ENCODE results near the gene PDE6H. TPM values are rescaled to one million over a fixed set of nuclear protein-coding genes. Genes with fewer than 3 reads are reported as not detected.

The PDE6H gene
- polyA plus RNA-seq, 1 of the 3 experiments (the other 2 are of a cell fraction), result not detected

GRCh38 chr12:14958361-14959125 lies 14.3 kb upstream of the PDE6H start:
- Histone ChIP-seq H4K20me1 (ENCODE audit: insufficient read depth) (no peaks in the 10 kb centered on the region), H3K4me3 (ENCODE audit: low read depth in 2 of 2, low read length in 1 of 2) (peak overlapping the region in 1 of 2 experiments; percentile 0; a peak in 2 of 4 replicates), H3K27ac (ENCODE audit: low read depth in 2 of 2, low read length in 1 of 2) (peak overlapping the region; percentile 9 to 94; a peak in 3 of 4 replicates), H3K9me2 (no peaks in the 10 kb centered on the region), H3K9ac (peak overlapping the region; percentile 45), H3K79me2 (ENCODE audit: insufficient read depth) (peaks cover 78% of the 10 kb centered on the region), H2AFZ (ENCODE audit: low read depth) (no peak overlapping the region), H3K9me3 (no peaks in the 10 kb centered on the region), H3K27me3 (ENCODE audit: insufficient read depth) (no peaks in the 10 kb centered on the region), H3K36me3 (replicated peaks in 1 of 2; ENCODE audit: control insufficient read depth in 1 of 2, insufficient read depth in 2 of 2, low read length in 1 of 2) (no peaks in the 10 kb centered on the region), H3K4me1 (ENCODE audit: control insufficient read depth in 1 of 2, insufficient read depth in 2 of 2, low read depth in 1 of 2, low read length in 1 of 2) (peaks cover 8 to 43% of the 10 kb centered on the region in 2 experiments), H3F3A (replicated peaks; ENCODE audit: insufficient read depth) (peaks cover 39% of the 10 kb centered on the region), H3K4me2 (peak overlapping the region; percentile 82)
- TF ChIP-seq SIN3A (IDR thresholded peaks at IDR 0.05; ENCODE audit: borderline replicate concordance, low read depth, low read length) (no peak), TEAD4 (IDR thresholded peaks at IDR 0.05; ENCODE audit: borderline replicate concordance, insufficient read depth) (no peak), ELF1 (IDR thresholded peaks at IDR 0.05) (no peak), NRF1 (IDR thresholded peaks at IDR 0.05; ENCODE audit: low read depth, low read length) (no peak), NFIC (IDR thresholded peaks at IDR 0.05; ENCODE audit: borderline replicate concordance) (peak; percentile 17; the same call in 1 of the 2 replicates), TCF12 (IDR thresholded peaks at IDR 0.05) (peak; percentile 35; the same call in 1 of the 2 replicates), RAD21 (IDR thresholded peaks at IDR 0.05; ENCODE audit: low read length) (no peak), PBX3 (IDR thresholded peaks at IDR 0.05) (0 out of 2 replicates have a peak, but pooled peaks have one; percentile 24), REST (IDR thresholded peaks at IDR 0.05; ENCODE audit: low read depth, low read length) (no peak), TAF1 (IDR thresholded peaks at IDR 0.05; ENCODE audit: borderline replicate concordance, low read depth, low read length) (no peak), FOSL2 (IDR thresholded peaks at IDR 0.05; ENCODE audit: borderline replicate concordance, low read depth) (peak; percentile 25; the same call in 1 of the 2 replicates), GATA2 (CRISPR knock-in tag; IDR thresholded peaks at IDR 0.05) (no peak)
- POLR2A ChIA-PET, result no interaction called here
- CTCF ChIA-PET, result interaction anchor here (2.1 kb wide), 1 partner anchor 37 kb away, joined by 5 read pairs; no protein-coding TSS in a partner anchor
- DNase-seq, result no peak
- WGBS (ENCODE audit: low lambda C conversion rate), result 35% methylated on average over 11 of the region's 11 CpGs

Data from SK-N-SH (cell line).